A375 (cell line): ENCODE data around the gene TRIM51. TPM values are rescaled to one million over a fixed set of nuclear protein-coding genes. Genes with fewer than 3 reads are reported as not detected.

ENCODE experiments used
- small RNA-seq: library from RNA; depleted of rRNA; stranded (forward); fragments of <200 nt; gene quantifications from one replicate; pipeline ENCODE3, GENCODE V24; 2014
- total RNA-seq: library from RNA; depleted of rRNA; stranded (reverse); fragments of >200 nt; shearing (Covaris generic); gene quantifications from 2 replicates; pipeline ENCODE4 v1.2.3, GENCODE V29; 2014; rRNA removed

Gene TRIM51, protein sequence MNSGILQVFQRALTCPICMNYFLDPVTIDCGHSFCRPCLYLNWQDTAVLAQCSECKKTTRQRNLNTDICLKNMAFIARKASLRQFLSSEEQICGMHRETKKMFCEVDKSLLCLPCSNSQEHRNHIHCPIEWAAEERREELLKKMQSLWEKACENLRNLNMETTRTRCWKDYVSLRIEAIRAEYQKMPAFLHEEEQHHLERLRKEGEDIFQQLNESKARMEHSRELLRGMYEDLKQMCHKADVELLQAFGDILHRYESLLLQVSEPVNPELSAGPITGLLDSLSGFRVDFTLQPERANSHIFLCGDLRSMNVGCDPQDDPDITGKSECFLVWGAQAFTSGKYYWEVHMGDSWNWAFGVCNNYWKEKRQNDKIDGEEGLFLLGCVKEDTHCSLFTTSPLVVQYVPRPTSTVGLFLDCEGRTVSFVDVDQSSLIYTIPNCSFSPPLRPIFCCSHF
- total RNA-seq, result 1.0 and 1.2 TPM in 2 replicates

DNA sequence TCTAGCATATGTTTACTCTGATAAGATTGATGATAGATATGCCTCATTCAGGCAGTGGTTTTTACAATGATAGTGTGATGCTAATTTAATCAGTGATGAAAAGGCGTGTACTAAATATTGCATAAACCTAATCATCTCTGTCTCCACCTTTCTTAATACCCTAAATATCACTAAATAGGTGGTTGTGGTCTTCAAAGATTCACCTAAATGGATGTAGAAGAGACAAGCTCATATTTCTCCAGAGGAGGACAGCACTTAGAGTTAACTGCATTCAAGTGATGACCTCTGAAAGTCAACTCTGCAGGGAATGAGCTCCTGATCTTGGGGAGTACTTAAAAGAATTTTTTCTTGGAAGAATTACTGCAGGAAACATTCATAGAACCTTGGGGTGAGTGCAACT is at the start of gene TRIM51:
Gene TRIM51 (plus strand): TSS at position 301 of the 400 bp plus-strand sequence. CDS start 2,132 bp downstream, outside the sequence.

DNA sequence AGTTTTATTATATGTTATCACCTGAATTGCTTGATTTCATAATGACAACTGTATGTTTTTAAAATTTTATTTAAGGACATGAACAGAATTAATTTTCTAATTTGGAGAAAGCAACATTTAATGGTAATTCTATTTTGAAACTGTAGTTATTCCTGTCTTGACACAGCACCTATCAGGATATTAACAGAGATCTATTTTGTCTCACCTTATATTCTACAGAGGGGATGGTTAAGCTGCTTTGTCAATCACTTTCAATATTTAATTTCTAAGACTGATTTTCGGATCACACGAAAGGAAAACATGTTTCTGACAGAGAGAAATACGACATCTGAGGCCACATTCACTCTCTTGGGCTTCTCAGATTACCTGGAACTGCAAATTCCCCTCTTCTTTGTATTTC is 44.6 kb upstream of the TRIM51 start, which contains the start of gene OR5D16:
Gene OR5D16 (plus strand): TSS at position 301 of the 400 bp plus-strand sequence. CDS start 0 bp downstream, at position 301.

DNA sequence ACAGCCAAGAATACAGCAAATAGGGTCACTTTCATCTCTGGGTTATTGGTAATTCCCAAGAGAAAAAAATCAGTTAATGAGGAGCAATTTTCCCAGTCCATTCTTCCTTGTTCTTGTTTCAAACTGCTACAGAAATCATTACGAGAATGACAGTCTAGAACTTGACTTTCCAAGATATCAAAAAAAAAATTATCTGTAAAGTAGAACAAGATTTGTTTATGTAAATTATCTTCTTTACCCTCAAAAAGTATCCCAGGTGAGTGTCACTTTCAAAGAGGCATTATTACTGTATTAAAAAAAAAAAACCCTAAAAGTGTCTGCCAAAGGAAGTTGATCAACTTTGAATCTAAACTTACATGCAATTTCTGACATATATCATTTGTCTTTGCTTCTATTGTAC is 31.4 kb downstream of the TRIM51 start, which contains the start of gene OR5W2:
Gene OR5W2 (minus strand): TSS at position 101 of the 400 bp plus-strand sequence. CDS start 0 bp downstream, at position 101.

DNA sequence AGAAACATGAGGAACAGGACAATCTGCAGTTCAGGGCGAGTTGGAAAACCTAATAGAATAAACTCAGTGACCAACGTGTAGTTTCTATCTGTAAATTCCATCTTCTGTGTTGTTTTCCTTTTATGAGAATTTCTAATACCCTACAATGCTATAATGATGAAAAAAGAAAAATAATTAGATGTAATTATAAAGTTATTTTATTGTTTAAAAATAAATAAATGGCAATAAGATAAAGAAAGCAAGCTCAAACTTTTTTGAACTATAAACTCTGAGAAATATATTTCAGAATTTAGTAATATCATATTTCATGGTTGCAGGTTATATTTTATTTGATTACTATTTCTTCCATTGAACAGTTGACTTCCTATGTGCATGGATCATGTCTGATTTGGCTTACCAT is 53.2 kb downstream of the TRIM51 start, which contains the start of gene OR5I1:
Gene OR5I1 (minus strand): TSS at position 101 of the 400 bp plus-strand sequence. CDS start 0 bp downstream, at position 101.

Small RNA genes within 50 kb of the gene (small RNA-seq; reads per million reads assigned to genes)
- not detected for gene AC036111.3

Other genes with a start within 250 kb of the TRIM51 start
- not detected in 2 replicates for gene OR4P4, start 248.2 kb upstream of the TRIM51 start, total RNA-seq
- gene OR4S2, start 235.0 kb upstream of the TRIM51 start, total RNA-seq, result not detected in 2 replicates
- gene OR4C6, start 221.1 kb upstream of the TRIM51 start, total RNA-seq, result not detected in 2 replicates
- gene OR5D13, start 109.9 kb upstream of the TRIM51 start, total RNA-seq, result not detected in 2 replicates
- not detected in 2 replicates for gene OR5D14, start 87.7 kb upstream of the TRIM51 start, total RNA-seq
- not detected in 2 replicates for gene OR5L1, start 71.9 kb upstream of the TRIM51 start, total RNA-seq
- not detected in 2 replicates for gene OR5D18, start 63.7 kb upstream of the TRIM51 start, total RNA-seq
- not detected in 2 replicates for gene OR5L2, start 56.1 kb upstream of the TRIM51 start, total RNA-seq
- not detected in 2 replicates for gene OR5D16, start 44.5 kb upstream of the TRIM51 start, total RNA-seq
- gene OR5W2, start 31.3 kb downstream of the TRIM51 start, total RNA-seq, result not detected in 2 replicates
- gene OR5I1, start 53.1 kb downstream of the TRIM51 start, total RNA-seq, result not detected in 2 replicates
- gene OR10AG1, start 86.6 kb downstream of the TRIM51 start, total RNA-seq, result not detected in 2 replicates
- gene OR5F1, start 111.3 kb downstream of the TRIM51 start, total RNA-seq, result not detected in 2 replicates
- not detected in 2 replicates for gene OR5AS1, start 144.4 kb downstream of the TRIM51 start, total RNA-seq
- gene OR8I2, start 210.0 kb downstream of the TRIM51 start, total RNA-seq, result not detected in 2 replicates
- not detected in 2 replicates for gene OR8H2, start 220.4 kb downstream of the TRIM51 start, total RNA-seq
- not detected in 2 replicates for gene OR8H3, start 239.1 kb downstream of the TRIM51 start, total RNA-seq